Astrocyte (in vitro differentiated cells and primary cell): Measurements from ENCODE around the gene GPR26. TPM values are rescaled to one million over a fixed set of nuclear protein-coding genes. Genes with fewer than 3 reads are reported as not detected.

Experiments used
- DNase-seq: peaks from one replicate; pipeline ENCODE4 v3.0.0-alpha.2; 2010; ENCODE audit warnings: low read depth
- FAIRE-seq: peaks from 2 replicates; lab custom pipeline; 2011; peaks lifted over from hg19 to GRCh38; lab: Jason Lieb, UNC
- H2AFZ ChIP-seq: 2 replicates; pipeline ENCODE4 v1.6.0; 2012; ENCODE audit warnings: low read depth, low read length, inconsistent platforms
- H3K27ac ChIP-seq: 2 replicates; pipeline ENCODE4 v1.5.1; 2011; ENCODE audit warnings: low read depth, low read length, inconsistent platforms
- H3K27me3 ChIP-seq: 2 replicates; pipeline ENCODE4 v1.6.0; 2011; ENCODE audit warnings: low read length, inconsistent platforms; ENCODE audit not compliant: insufficient read depth
- H3K36me3 ChIP-seq: 2 replicates; pipeline ENCODE4 v1.5.1; 2011; ENCODE audit warnings: low read length, inconsistent platforms; ENCODE audit not compliant: insufficient read depth
- H3K4me1 ChIP-seq: 2 replicates; pipeline ENCODE4 v1.5.1; 2011; ENCODE audit warnings: low read length, inconsistent platforms; ENCODE audit not compliant: insufficient read depth
- H3K4me2 ChIP-seq: 2 replicates; pipeline ENCODE4 v1.6.0; 2012; ENCODE audit warnings: low read length, inconsistent platforms
- H3K4me3 ChIP-seq: 2 replicates; pipeline ENCODE4 v1.5.1; 2011; ENCODE audit warnings: low read depth, mild to moderate bottlenecking, low read length, inconsistent platforms; ENCODE audit not compliant: insufficient read depth
- H3K79me2 ChIP-seq: 2 replicates; pipeline ENCODE4 v1.6.0; 2012; ENCODE audit warnings: mild to moderate bottlenecking, low read length, inconsistent platforms; ENCODE audit not compliant: insufficient read depth
- H3K9ac ChIP-seq: 2 replicates; pipeline ENCODE4 v1.6.0; 2012; ENCODE audit warnings: mild to moderate bottlenecking, low read length, inconsistent platforms
- H3K9me3 ChIP-seq: 2 replicates; pipeline ENCODE4 v1.5.1; 2012; ENCODE audit warnings: low read depth, mild to moderate bottlenecking, low read length, inconsistent platforms; ENCODE audit not compliant: insufficient read depth
- H4K20me1 ChIP-seq: 2 replicates; pipeline ENCODE4 v1.6.0; 2012; ENCODE audit warnings: low read length, inconsistent platforms; ENCODE audit not compliant: insufficient read depth
- H3K27ac Mint-ChIP-seq: one replicate; pipeline ENCODE4 v1.8.0; 2021; ENCODE audit warnings: mild to moderate bottlenecking, mixed read lengths; ENCODE audit not compliant: unreplicated experiment
- H3K27me3 Mint-ChIP-seq: one replicate; pipeline ENCODE4 v1.8.0; 2021; ENCODE audit warnings: low read depth, mixed read lengths; ENCODE audit not compliant: unreplicated experiment
- H3K36me3 Mint-ChIP-seq: one replicate; pipeline ENCODE4 v1.8.0; 2021; ENCODE audit warnings: low read depth, mixed read lengths; ENCODE audit not compliant: unreplicated experiment
- H3K4me1 Mint-ChIP-seq: one replicate; pipeline ENCODE4 v1.8.0; 2021; ENCODE audit warnings: low read depth, mixed read lengths; ENCODE audit not compliant: unreplicated experiment
- H3K4me3 Mint-ChIP-seq: one replicate; pipeline ENCODE4 v1.8.0; 2021; ENCODE audit warnings: mild to moderate bottlenecking, moderate library complexity, mixed read lengths; ENCODE audit not compliant: unreplicated experiment
- H3K9me3 Mint-ChIP-seq: one replicate; pipeline ENCODE4 v1.8.0; 2021; ENCODE audit warnings: mild to moderate bottlenecking, mixed read lengths; ENCODE audit not compliant: unreplicated experiment
- CTCF ChIP-seq: IDR thresholded peaks from 2 replicates; pipeline ENCODE4 v1.5.1; 2011; ENCODE audit warnings: low read depth, mild to moderate bottlenecking, inconsistent platforms, low read length, moderate library complexity; ENCODE audit not compliant: insufficient read depth
- EZH2 ChIP-seq: IDR thresholded peaks from 2 replicates; pipeline ENCODE4 v1.6.1; 2012; ENCODE audit warnings: mild to moderate bottlenecking, low read length, inconsistent platforms; ENCODE audit not compliant: insufficient read depth
- total RNA-seq: library from RNA; stranded (reverse); gene quantifications from 2 replicates; pipeline ENCODE4 v1.2.1, GENCODE V29; 2021

GPR26 gene
- total RNA-seq, 1 donor from 2014 or later: 0.09 TPM

GRCh38 chr10:123637326-123637880, 28.8 kb upstream of the GPR26 start:
- Mint-ChIP-seq H3K36me3 (no peaks in the 10 kb centered on the region), H3K9me3 (peaks cover 3% of the 10 kb centered on the region), H3K27ac (no peak overlapping the region), H3K27me3 (peaks cover 9% of the 10 kb centered on the region), H3K4me3 (no peak overlapping the region), H3K4me1 (peaks cover 36% of the 10 kb centered on the region)
- no peaks in the 10 kb centered on the region for H3K36me3 ChIP-seq
- H4K20me1 ChIP-seq: no peaks in the 10 kb centered on the region
- H2AFZ ChIP-seq: no peak overlapping the region
- H3K27me3 ChIP-seq: no peaks in the 10 kb centered on the region
- TF ChIP-seq CTCF (no peak), EZH2 (no peak)
- no peaks in the 10 kb centered on the region for H3K9me3 ChIP-seq
- no peak overlapping the region for H3K9ac ChIP-seq
- FAIRE-seq: no peak
- no peak overlapping the region for H3K4me3 ChIP-seq
- no peaks in the 10 kb centered on the region for H3K79me2 ChIP-seq
- H3K4me2 ChIP-seq: no peak overlapping the region
- no peaks in the 10 kb centered on the region for H3K4me1 ChIP-seq
- DNase-seq: no peak
- no peak overlapping the region for H3K27ac ChIP-seq

DNA sequence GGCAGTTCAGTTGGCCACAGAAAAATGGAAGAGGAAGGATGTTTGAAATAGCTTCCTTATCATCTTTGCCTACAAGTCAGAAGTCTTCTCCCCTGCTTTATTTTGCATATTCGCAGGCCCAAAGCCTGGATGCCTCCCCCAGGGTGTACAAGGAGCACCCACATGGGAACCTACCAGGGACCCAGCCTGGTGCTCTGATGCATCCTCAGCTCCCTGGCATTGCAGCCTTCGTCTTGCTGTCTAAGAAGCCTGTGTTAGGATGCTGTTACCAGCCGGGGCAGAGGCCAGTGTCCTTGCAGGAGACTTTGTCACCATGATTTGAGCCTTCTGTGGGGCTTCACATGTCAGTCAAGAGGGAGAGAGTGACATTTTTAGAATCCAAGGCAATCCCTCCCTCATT, 27.0 kb upstream of the GPR26 start:
- Mint-ChIP-seq H3K9me3 (no peaks in the 10 kb centered on the region), H3K4me3 (no peak overlapping the region), H3K4me1 (peaks cover 36% of the 10 kb centered on the region), H3K27ac (peak overlapping the region; percentile 26), H3K27me3 (peaks cover 3% of the 10 kb centered on the region), H3K36me3 (no peaks in the 10 kb centered on the region)
- no peak overlapping the region for H3K4me2 ChIP-seq
- H3K27me3 ChIP-seq: no peaks in the 10 kb centered on the region
- no peaks in the 10 kb centered on the region for H3K79me2 ChIP-seq
- H3K4me3 ChIP-seq: no peak overlapping the region
- no peak overlapping the region for H3K9ac ChIP-seq
- DNase-seq: no peak
- H3K9me3 ChIP-seq: no peaks in the 10 kb centered on the region
- no peaks in the 10 kb centered on the region for H3K4me1 ChIP-seq
- H4K20me1 ChIP-seq: no peaks in the 10 kb centered on the region
- no peak overlapping the region for H3K27ac ChIP-seq
- no peaks in the 10 kb centered on the region for H3K36me3 ChIP-seq
- no peak for TF ChIP-seq EZH2
- TF ChIP-seq CTCF: no peak
- no peak overlapping the region for H2AFZ ChIP-seq
- FAIRE-seq: no peak

DNA sequence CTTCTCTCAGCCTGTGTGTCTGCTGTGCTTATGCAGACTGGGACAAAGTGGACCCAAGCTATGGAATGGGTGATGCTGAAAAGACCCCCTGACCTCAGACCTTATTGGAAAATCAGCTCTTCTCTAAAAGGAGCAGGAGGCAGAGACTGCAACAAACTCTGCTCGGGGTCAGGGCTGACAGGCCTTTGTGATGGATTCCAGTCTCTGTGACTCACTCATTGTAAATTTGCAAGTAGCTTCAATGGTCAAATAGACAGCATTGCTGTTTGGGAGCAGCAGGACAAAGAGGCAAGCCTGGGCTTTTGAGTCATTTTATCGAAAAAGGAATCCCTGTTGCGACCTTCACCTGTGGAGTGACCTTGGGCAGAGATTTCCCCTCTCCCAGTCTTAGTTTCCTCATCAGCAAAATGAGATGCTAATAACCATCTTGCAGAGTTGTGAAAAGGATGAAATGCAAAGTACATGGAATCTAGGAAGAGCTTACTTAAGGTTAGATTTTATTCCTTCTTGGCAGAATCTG, 26.1 kb upstream of the GPR26 start:
- no peak overlapping the region for H2AFZ ChIP-seq
- no peaks in the 10 kb centered on the region for H3K79me2 ChIP-seq
- H3K9me3 Mint-ChIP-seq: peaks cover 2% of the 10 kb centered on the region
- H3K4me3 ChIP-seq: no peak overlapping the region
- H3K4me3 Mint-ChIP-seq: no peak overlapping the region
- H3K27me3 Mint-ChIP-seq: peaks cover 8% of the 10 kb centered on the region
- no peak overlapping the region for H3K4me2 ChIP-seq
- H3K36me3 ChIP-seq: no peaks in the 10 kb centered on the region
- H3K4me1 Mint-ChIP-seq: peaks cover 36% of the 10 kb centered on the region
- FAIRE-seq: no peak
- H3K4me1 ChIP-seq: no peaks in the 10 kb centered on the region
- no peak overlapping the region for H3K27ac Mint-ChIP-seq
- no peak overlapping the region for H3K9ac ChIP-seq
- DNase-seq: no peak
- no peaks in the 10 kb centered on the region for H3K36me3 Mint-ChIP-seq
- no peaks in the 10 kb centered on the region for H3K9me3 ChIP-seq
- no peaks in the 10 kb centered on the region for H3K27me3 ChIP-seq
- no peak overlapping the region for H3K27ac ChIP-seq
- TF ChIP-seq EZH2: no peak
- H4K20me1 ChIP-seq: no peaks in the 10 kb centered on the region
